ENCODE data around the gene LIMS2. TPM values are rescaled to one million over a fixed set of nuclear protein-coding genes. Genes with fewer than 3 reads are reported as not detected.
A peak's percentile ranks its signal among the peaks of the same experiment; 100 is the strongest.

The LIMS2 gene
- total RNA-seq, 2 experiments from 2014 or later, result 6.1 to 7.0 TPM

GRCh38 chr2:127625572-127625951 is 49.8 kb downstream of the LIMS2 start:
- H3K4me1 Mint-ChIP-seq (ENCODE audit: low read depth), result peaks cover 5% of the 10 kb centered on the region
- H3K4me1 ChIP-seq (ENCODE audit: insufficient read depth, low read length), result peaks cover 2% of the 10 kb centered on the region
- ChIA-PET POLR2A (no interaction called here), CTCF (interaction anchor here (1.5 kb wide), 1 partner anchor 24 kb away, joined by 3 read pairs; no protein-coding TSS in a partner anchor)
- no peak overlapping the region for H3K27ac Mint-ChIP-seq
- H3K9me3 ChIP-seq (ENCODE audit: control insufficient read depth in 1 of 2, insufficient read depth in 1 of 2, low read length in 2 of 2), result no peaks in the 10 kb centered on the region
- no peak for DNase-seq
- no peaks in the 10 kb centered on the region for H3K36me3 Mint-ChIP-seq (ENCODE audit: low read depth)
- intact Hi-C loops (cut with DNase I, micrococcal nuclease), result no loop called here
- no peak overlapping the region for H3K27ac ChIP-seq (ENCODE audit: low read depth in 1 of 2, low read length in 2 of 2)
- no peak for ATAC-seq (ENCODE audit: poor library complexity)
- no peaks in the 10 kb centered on the region for H3K27me3 ChIP-seq (ENCODE audit: control insufficient read depth in 1 of 2, insufficient read depth in 2 of 2, low read length in 2 of 2)
- H3K4me3 Mint-ChIP-seq, result no peak overlapping the region
- no peak overlapping the region for H3K4me3 ChIP-seq (ENCODE audit: low read length)
- no peaks in the 10 kb centered on the region for H3K9me3 Mint-ChIP-seq
- H3K27me3 Mint-ChIP-seq, result no peaks in the 10 kb centered on the region
- TF ChIP-seq, protein P1, sequence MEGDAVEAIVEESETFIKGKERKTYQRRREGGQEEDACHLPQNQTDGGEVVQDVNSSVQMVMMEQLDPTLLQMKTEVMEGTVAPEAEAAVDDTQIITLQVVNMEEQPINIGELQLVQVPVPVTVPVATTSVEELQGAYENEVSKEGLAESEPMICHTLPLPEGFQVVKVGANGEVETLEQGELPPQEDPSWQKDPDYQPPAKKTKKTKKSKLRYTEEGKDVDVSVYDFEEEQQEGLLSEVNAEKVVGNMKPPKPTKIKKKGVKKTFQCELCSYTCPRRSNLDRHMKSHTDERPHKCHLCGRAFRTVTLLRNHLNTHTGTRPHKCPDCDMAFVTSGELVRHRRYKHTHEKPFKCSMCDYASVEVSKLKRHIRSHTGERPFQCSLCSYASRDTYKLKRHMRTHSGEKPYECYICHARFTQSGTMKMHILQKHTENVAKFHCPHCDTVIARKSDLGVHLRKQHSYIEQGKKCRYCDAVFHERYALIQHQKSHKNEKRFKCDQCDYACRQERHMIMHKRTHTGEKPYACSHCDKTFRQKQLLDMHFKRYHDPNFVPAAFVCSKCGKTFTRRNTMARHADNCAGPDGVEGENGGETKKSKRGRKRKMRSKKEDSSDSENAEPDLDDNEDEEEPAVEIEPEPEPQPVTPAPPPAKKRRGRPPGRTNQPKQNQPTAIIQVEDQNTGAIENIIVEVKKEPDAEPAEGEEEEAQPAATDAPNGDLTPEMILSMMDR (IDR thresholded peaks at IDR 0.05), result no peak
- no peaks in the 10 kb centered on the region for H3K36me3 ChIP-seq (ENCODE audit: insufficient read depth, low read length)

DNA sequence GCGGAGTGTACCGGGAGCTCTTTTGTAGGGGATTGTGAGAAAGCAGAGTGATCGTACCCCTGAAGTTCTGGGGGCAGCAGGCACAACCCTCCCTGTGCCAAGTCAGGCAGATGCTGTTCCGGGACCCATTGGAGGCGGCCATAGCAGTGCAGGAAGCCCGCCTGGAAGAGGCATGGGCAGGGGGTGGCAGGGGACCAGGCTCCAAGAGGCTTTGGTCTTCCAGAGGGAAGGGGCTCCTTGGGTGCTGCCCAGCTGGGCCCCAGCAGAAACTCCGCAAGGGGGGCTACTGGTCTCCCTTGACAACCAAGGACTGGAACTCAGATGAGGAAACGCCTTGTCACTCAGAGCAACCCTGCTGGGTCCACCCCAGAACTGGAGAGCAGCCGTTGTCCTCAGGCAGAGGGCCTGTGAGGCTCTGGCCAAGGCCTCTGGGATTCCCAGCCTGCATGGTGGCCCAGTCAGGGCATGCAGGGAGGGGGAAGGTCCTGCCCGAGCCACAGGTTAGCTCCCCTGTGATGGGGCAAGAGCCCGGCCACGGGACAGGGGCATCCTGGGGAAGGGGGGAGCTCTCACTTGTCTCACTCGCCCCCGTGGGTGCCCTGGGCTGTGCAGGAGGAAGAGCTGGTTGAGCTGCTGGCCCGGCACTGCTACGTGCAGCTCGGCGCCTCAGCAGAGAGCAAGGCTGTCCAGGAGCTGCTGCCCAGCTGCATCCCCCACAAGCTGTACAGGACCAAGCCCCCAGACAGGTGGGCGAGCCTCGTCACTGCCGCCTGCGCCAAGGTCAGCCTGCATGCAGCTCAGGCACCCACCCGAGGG is 50.4 kb downstream of the LIMS2 start:
- Histone ChIP-seq H3K4me3 (ENCODE audit: low read length) (no peak overlapping the region), H3K27me3 (ENCODE audit: control insufficient read depth in 1 of 2, insufficient read depth in 2 of 2, low read length in 2 of 2) (no peaks in the 10 kb centered on the region), H3K9me3 (ENCODE audit: control insufficient read depth in 1 of 2, insufficient read depth in 1 of 2, low read length in 2 of 2) (peaks cover 0 to under 1% of the 10 kb centered on the region in 2 experiments), H3K27ac (ENCODE audit: low read depth in 1 of 2, low read length in 2 of 2) (no peak overlapping the region), H3K36me3 (ENCODE audit: insufficient read depth, low read length) (no peaks in the 10 kb centered on the region), H3K4me1 (ENCODE audit: insufficient read depth, low read length) (peaks cover 2% of the 10 kb centered on the region)
- intact Hi-C loops (cut with DNase I, micrococcal nuclease), result no loop called here
- TF ChIP-seq, protein P1 (IDR thresholded peaks at IDR 0.05), result no peak
- Mint-ChIP-seq H3K9me3 (no peaks in the 10 kb centered on the region), H3K4me1 (ENCODE audit: low read depth) (peaks cover under 1% of the 10 kb centered on the region), H3K4me3 (no peak overlapping the region), H3K36me3 (ENCODE audit: low read depth) (no peaks in the 10 kb centered on the region), H3K27ac (no peak overlapping the region), H3K27me3 (no peaks in the 10 kb centered on the region)
- no peak for ATAC-seq (ENCODE audit: poor library complexity)
- ChIA-PET POLR2A (no interaction called here), CTCF (interaction anchor here (1.5 kb wide), 1 partner anchor 25 kb away, joined by 3 read pairs; no protein-coding TSS in a partner anchor)
- DNase-seq, result peak in 1 of 14 experiments; percentile 29

- Histone ChIP-seq H3K4me1 (ENCODE audit: insufficient read depth, low read length) (no peaks in the 10 kb centered on the region), H3K9me3 (ENCODE audit: control insufficient read depth in 1 of 2, insufficient read depth in 1 of 2, low read length in 2 of 2) (peaks cover 0 to 3% of the 10 kb centered on the region in 2 experiments), H3K27me3 (ENCODE audit: control insufficient read depth in 1 of 2, insufficient read depth in 2 of 2, low read length in 2 of 2) (no peaks in the 10 kb centered on the region), H3K36me3 (ENCODE audit: insufficient read depth, low read length) (no peaks in the 10 kb centered on the region), H3K27ac (ENCODE audit: low read depth in 1 of 2, low read length in 2 of 2) (no peak overlapping the region), H3K4me3 (ENCODE audit: low read length) (no peak overlapping the region)
- Mint-ChIP-seq H3K9me3 (no peaks in the 10 kb centered on the region), H3K27me3 (no peaks in the 10 kb centered on the region), H3K4me1 (ENCODE audit: low read depth) (no peaks in the 10 kb centered on the region), H3K4me3 (no peak overlapping the region), H3K27ac (no peak overlapping the region), H3K36me3 (ENCODE audit: low read depth) (no peaks in the 10 kb centered on the region)
- ChIA-PET CTCF (no interaction called here), POLR2A (no interaction called here)
- no peak for ATAC-seq (ENCODE audit: poor library complexity)
- DNase-seq, result no peak
- intact Hi-C loops (cut with DNase I, micrococcal nuclease), result no loop called here
- TF ChIP-seq, protein P1 (IDR thresholded peaks at IDR 0.05), result no peak
Observed at GRCh38 chr2:127624320-127624755, 51.0 kb downstream of the LIMS2 start.
